SH-SY5Y (cell line): ENCODE results near the gene MRPL37.

ENCODE experiments used
- GATA2 ChIP-seq: IDR thresholded peaks from 2 replicates; pipeline ENCODE4 v1.6.1; 2011; ENCODE audit warnings: mild to moderate bottlenecking, low read depth, low read length
- GATA3 ChIP-seq: IDR thresholded peaks from 2 replicates; pipeline ENCODE4 v1.6.1; 2011; ENCODE audit warnings: low read depth, mild to moderate bottlenecking, low read length, moderate library complexity

MRPL37 gene

GRCh38 chr1:54167422-54168139 is 32.4 kb upstream of the MRPL37 start:
- no peak for TF ChIP-seq GATA2

DNA sequence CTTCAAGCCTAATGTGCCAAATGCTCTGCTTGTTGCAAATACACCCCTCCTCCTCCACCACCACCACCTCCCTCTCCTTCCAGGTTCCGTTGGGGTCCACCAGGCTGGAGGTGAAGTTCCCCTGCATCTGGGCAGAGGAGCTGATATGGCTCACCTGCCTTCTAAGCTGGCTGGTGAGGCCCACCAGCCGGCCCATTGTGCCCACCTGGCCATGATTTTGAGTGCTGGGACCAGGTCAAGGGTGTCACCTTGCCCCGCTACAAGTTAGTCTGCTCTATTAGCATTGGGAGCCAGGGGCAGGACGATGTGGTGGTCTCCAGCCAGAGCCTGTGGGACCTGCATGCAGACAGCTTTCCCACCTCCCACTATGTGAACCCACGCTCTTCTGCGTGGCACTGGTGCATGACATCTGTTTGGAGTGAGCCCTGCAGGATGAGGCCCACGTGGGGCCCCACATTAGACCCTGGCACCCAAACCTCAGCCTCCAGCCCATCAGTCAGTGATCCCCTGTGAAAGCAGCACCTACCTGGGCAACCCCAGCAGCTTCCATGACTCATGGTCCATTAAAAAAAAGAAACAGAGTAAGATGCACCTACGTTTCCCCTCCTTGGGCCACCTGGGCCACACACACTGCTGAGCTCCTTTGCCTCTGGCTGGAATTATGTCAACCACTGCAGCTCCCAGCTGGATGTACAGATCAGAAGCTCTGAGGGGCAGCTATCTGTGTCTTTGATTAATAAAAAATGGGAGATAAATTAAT is 31.6 kb upstream of the MRPL37 start:
- TF ChIP-seq GATA2: no peak

DNA sequence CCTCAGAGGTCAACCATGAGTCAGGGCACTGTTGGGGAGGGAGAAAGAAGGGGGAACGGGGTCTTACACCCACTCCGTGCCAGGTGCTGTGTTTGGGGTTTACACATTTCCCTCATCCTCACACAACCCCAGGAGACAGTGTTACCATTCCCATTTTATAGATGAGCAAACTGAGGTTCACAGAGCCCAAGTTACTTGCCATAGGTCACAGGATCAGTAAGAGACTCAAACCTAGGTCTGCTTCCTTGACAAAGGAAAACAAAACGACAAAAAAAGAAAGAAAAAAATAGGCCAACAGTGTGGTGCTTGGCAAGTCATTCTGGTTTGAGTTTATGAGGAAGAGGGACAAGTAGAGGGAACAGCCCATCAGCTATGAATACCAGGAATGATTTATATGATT is 30.9 kb upstream of the MRPL37 start:
- TF ChIP-seq GATA3 (no peak), GATA2 (no peak)

- no peak for TF ChIP-seq GATA3
Measured at GRCh38 chr1:54171016-54171415, 29.0 kb upstream of the MRPL37 start.

- no peak for TF ChIP-seq GATA3
- TF ChIP-seq GATA2: no peak
Measured at GRCh38 chr1:54171606-54172005, 28.4 kb upstream of the MRPL37 start.

DNA sequence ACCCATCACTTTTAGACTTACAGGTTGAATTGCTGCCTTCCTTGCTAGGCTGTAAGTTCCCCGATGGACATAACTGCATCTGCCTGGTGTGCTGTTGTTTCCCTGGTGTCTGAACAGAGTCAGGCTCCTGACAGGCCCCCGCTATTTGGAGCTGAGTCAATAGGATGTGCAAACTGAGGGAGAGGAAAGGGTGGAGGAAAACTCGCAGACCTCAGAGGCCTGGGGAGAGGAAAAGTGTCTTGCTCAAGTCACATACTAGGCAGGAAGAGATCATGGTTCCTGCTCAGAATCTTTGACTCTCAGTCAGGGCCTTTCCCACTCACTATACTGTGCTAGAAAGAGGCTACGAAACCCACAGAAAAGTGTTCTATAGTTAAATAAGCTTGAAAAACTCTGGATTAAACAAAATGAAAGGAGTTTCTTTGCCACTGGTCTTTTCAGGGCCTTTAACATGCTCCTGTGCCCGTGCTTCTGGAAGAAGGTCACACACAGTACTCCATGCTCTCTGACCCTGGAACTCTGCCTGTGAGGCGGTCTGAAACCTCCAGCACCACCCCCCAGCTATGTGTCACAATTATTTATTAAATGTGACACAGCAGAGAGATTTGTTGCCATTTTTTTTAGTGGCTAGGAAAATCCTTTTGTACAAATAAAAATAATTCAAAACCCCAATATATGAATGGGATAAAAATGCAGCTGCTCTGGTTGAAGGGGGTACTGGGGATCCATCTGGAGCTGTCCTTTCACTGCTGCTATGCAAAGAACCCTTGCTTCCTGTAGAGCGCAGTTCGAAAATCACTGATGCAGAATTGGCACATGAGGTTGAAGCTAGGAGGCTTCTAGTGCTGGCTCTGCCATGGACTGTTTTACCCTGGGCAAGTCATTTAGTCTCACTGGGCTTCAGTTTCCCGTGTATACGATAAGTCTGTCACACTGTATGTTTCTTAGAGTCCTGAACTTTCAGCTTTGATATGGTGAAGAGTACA is 27.1 kb upstream of the MRPL37 start:
- no peak for TF ChIP-seq GATA2

GRCh38 chr1:54173681-54174080 is 26.3 kb upstream of the MRPL37 start:
- no peak for TF ChIP-seq GATA2
- TF ChIP-seq GATA3: no peak

GRCh38 chr1:54174106-54174505 is 25.9 kb upstream of the MRPL37 start:
- TF ChIP-seq GATA3: no peak
- no peak for TF ChIP-seq GATA2

DNA sequence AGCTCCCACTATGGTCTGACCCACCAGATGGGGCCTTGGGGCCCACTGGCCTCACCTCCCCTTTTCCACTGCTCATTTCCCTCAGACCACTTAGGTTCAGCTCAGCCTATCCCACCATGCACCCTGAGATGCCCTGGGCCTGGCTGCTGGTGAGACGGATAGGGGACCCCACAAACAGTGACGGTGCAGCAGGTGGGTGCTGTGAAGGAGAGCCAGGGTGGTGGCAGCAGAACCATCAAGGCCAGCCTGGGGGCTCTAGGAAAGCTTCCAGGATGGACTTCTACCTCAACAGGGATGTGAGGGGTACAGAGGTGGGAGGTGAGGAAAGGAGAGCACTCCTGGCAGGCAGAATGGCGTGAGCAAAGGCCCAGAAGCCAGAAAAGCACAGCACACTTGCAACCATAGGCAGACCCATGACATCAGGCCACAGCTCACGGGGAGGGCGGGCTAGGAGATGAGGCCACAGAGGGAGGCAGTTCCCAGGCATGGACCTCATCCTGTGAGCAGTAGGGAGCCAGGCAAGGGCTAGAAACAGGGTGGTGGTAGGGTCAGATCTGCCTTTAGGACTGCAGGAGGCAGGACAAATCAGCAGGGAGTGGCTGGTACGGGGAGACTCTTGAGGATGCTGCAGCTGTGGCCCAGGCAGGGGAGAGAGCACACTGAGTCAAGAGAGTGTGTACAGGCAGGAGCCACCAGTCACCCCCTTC is 23.2 kb upstream of the MRPL37 start:
- TF ChIP-seq GATA2 (no peak), GATA3 (no peak)

DNA sequence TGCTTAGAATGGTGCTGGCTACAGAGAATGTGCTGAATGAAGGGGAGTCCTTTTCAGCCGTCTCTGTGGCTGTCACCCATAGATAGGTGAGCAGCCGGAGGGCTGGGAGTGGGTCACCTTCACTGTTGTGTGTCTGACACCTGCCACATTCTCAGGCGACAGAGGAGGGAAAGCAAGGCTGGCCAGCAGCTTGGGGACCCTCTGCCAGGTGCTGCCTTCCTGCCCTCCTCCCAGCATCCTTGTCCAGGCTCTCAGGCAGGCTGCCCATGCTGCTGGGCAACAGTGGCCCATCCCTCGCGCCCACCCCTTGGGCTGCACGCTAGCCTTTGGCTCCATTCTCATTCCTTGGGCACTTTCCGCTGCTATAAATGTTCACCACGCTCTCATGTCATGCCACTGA is 22.2 kb upstream of the MRPL37 start:
- TF ChIP-seq GATA2: no peak
- no peak for TF ChIP-seq GATA3

GRCh38 chr1:54178296-54179070 is 21.5 kb upstream of the MRPL37 start:
- TF ChIP-seq GATA3 (no peak), GATA2 (no peak)

DNA sequence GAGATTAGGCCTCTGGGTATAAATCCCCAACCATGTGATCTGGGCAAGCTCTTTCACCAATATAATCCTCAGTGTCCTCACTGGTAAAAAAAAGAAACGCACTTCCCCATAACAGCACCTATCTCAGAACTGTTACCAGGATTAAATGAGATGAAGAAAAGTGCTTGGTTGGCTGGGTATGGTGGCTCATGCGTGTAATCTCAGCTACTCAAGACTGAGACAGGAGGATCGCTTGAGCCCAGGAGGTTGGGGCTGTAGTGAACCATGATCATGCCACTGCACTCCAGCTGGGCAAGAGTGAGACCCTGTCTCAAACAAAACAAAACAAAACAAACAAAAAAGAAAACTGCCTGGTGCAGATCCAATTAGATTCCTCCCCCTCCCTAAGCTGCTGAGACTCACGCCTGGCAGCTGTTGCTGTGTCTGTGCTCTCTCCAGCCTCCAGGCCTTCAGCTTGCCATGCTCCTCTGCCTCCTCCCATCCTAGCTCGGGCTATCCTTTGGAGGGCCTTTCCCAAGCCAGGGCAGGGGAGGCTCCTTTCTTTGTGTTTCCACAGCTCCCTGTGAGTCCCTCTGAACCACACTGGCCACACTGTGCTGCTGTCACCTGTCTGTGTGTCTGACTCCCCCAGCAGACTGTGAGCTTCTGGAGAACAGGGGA is 19.1 kb upstream of the MRPL37 start:
- no peak for TF ChIP-seq GATA2
- no peak for TF ChIP-seq GATA3

DNA sequence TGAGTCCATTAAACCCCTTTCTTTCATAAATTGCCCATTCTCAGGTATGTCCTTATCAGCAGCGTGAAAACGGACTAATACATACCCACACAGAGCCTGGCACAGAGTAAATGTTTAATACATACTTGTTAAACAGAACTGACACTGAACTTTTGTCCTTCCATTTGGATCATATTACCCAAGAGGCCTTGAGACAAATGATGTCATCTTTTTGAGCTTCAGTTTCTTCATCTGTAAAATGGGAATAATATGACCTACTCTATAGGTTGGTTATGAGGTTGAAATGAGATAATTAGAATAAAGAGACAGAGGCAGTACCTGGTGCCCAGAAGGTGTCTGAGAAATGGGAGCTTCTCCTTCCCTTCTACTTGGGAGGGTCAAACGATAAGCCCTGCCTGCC is 13.9 kb upstream of the MRPL37 start:
- TF ChIP-seq GATA3 (no peak), GATA2 (no peak)
